GM12865 (cell line): Measurements from ENCODE around the gene ADGRG6.

Experiments
- DNase-seq: peaks from one replicate; pipeline ENCODE4 v3.0.0; 2010; ENCODE audit warnings: low read depth
- H3K4me3 ChIP-seq: 2 replicates; pipeline ENCODE4 v1.5.1; 2011; ENCODE audit warnings: mild to moderate bottlenecking, low read depth, low read length, control low read depth
- CTCF ChIP-seq: IDR thresholded peaks from 2 replicates; pipeline ENCODE4 v1.5.1; 2011; ENCODE audit warnings: low read length, control low read depth, low read depth, inconsistent platforms; ENCODE audit not compliant: insufficient read depth; ENCODE audit errors: missing control alignments

The ADGRG6 gene

GRCh38 chr6:142398353-142398752, 96.5 kb downstream of the ADGRG6 start:
- DNase-seq: no peak
- no peak overlapping the region for H3K4me3 ChIP-seq
- TF ChIP-seq CTCF: no peak

GRCh38 chr6:142399739-142400138, 97.9 kb downstream of the ADGRG6 start:
- no peak for TF ChIP-seq CTCF
- H3K4me3 ChIP-seq: no peak overlapping the region
- no peak for DNase-seq

- DNase-seq: no peak
- H3K4me3 ChIP-seq: no peak overlapping the region
- no peak for TF ChIP-seq CTCF
Observed at GRCh38 chr6:142400495-142400894, 98.7 kb downstream of the ADGRG6 start.

- no peak for TF ChIP-seq CTCF
- no peak overlapping the region for H3K4me3 ChIP-seq
- DNase-seq: no peak
Observed at GRCh38 chr6:142401838-142402237, 100.0 kb downstream of the ADGRG6 start.

GRCh38 chr6:142404751-142405150, 102.9 kb downstream of the ADGRG6 start:
- DNase-seq: no peak
- H3K4me3 ChIP-seq: no peak overlapping the region
- TF ChIP-seq CTCF: no peak

- no peak for TF ChIP-seq CTCF
- DNase-seq: no peak
Observed at GRCh38 chr6:142406131-142406530, 104.3 kb downstream of the ADGRG6 start.

GRCh38 chr6:142407685-142408273, 106.0 kb downstream of the ADGRG6 start:
- H3K4me3 ChIP-seq: no peak overlapping the region
- TF ChIP-seq CTCF: no peak
- no peak for DNase-seq

More at GRCh38 chr6:142406131-142406530, 104.3 kb downstream of the ADGRG6 start:
- H3K4me3 ChIP-seq: no peak overlapping the region
